SK-N-SH treated with all-trans-retinoic acid at 6 μM for 48 hours (cell line): ENCODE measurements around the gene CCDC93.

Experiments used
- ATAC-seq: fragments of 200-7000 bp; cut with Tn5 transposase; 3 replicates; pipeline ENCODE4 v1.9.1; 2020; ENCODE audit warnings: mild to moderate bottlenecking, moderate library complexity
- ARNTL ChIP-seq: fragments of 450-650 bp; formaldehyde crosslinking; IDR thresholded peaks from 2 replicates; pipeline ENCODE4 v1.5.0; 2020; ENCODE audit warnings: low read depth, mild to moderate bottlenecking, moderate library complexity, borderline replicate concordance
- BACH2 ChIP-seq: fragments of 250-450 bp; sonication (Bioruptor Pico); IDR thresholded peaks from 2 replicates; pipeline ENCODE4 v1.9.0; 2021; ENCODE audit warnings: mild to moderate bottlenecking, borderline replicate concordance
- CREB5 ChIP-seq: fragments of 250-450 bp; sonication (Bioruptor Pico); IDR thresholded peaks from 2 replicates; pipeline ENCODE4 v1.5.1; 2020; ENCODE audit warnings: low read depth, mild to moderate bottlenecking, moderate library complexity
- CSDC2 ChIP-seq: fragments of 250-450 bp; sonication (Bioruptor Pico); IDR thresholded peaks from 2 replicates; pipeline ENCODE4 v1.5.0; 2020; ENCODE audit warnings: mild to moderate bottlenecking, moderate library complexity
- CSRNP3 ChIP-seq: fragments of 250-450 bp; sonication (Bioruptor Pico); IDR thresholded peaks from 2 replicates; pipeline ENCODE4 v1.5.1; 2021; ENCODE audit warnings: mild to moderate bottlenecking, moderate library complexity
- ESRRG ChIP-seq: fragments of 250-450 bp; sonication (Bioruptor Pico); IDR thresholded peaks from 2 replicates; pipeline ENCODE4 v1.6.1; 2021; ENCODE audit warnings: mild to moderate bottlenecking
- GLIS3 ChIP-seq: fragments of 250-450 bp; sonication (Bioruptor Pico); IDR thresholded peaks from 2 replicates; pipeline ENCODE4 v1.5.0; 2020; ENCODE audit warnings: mild to moderate bottlenecking, moderate library complexity
- ISL1 ChIP-seq: fragments of 250-450 bp; sonication (Bioruptor Pico); IDR thresholded peaks from 2 replicates; pipeline ENCODE4 v2.1.2; 2022; ENCODE audit warnings: mild to moderate bottlenecking, moderate library complexity
- OSR1 ChIP-seq: fragments of 250-450 bp; sonication (Bioruptor Pico); IDR thresholded peaks from 2 replicates; pipeline ENCODE4 v1.8.0; 2022; ENCODE audit warnings: moderate library complexity, mild to moderate bottlenecking, inconsistent platforms
- PATZ1 ChIP-seq: fragments of 250-450 bp; sonication (Bioruptor Pico); IDR thresholded peaks from 2 replicates; pipeline ENCODE4 v1.8.0; 2020; ENCODE audit warnings: mild to moderate bottlenecking, moderate library complexity, borderline replicate concordance
- POU6F1 ChIP-seq: fragments of 250-450 bp; sonication (Bioruptor Pico); IDR thresholded peaks from 2 replicates; pipeline ENCODE4 v1.8.0; 2021; ENCODE audit warnings: low read depth, mild to moderate bottlenecking, moderate library complexity, borderline replicate concordance
- RARB ChIP-seq: fragments of 250-450 bp; sonication (Bioruptor Pico); IDR thresholded peaks from 2 replicates; pipeline ENCODE4 v1.8.0; 2021; ENCODE audit warnings: mild to moderate bottlenecking, moderate library complexity
- SNAI2 ChIP-seq: fragments of 250-450 bp; sonication (Bioruptor Pico); IDR thresholded peaks from 2 replicates; pipeline ENCODE4 v1.5.0; 2020; ENCODE audit warnings: mild to moderate bottlenecking, moderate library complexity
- TCF4 ChIP-seq: fragments of 250-450 bp; sonication (Bioruptor Pico); IDR thresholded peaks from 2 replicates; pipeline ENCODE4 v1.8.0; 2021; ENCODE audit warnings: mild to moderate bottlenecking, moderate library complexity, borderline replicate concordance
- TOX ChIP-seq: fragments of 250-450 bp; sonication (Bioruptor Pico); IDR thresholded peaks from 2 replicates; pipeline ENCODE4 v1.8.0; 2021; ENCODE audit warnings: mild to moderate bottlenecking, moderate library complexity, borderline replicate concordance
- TSHZ2 ChIP-seq: fragments of 250-450 bp; sonication (Bioruptor Pico); IDR thresholded peaks from 2 replicates; pipeline ENCODE4 v1.5.0; 2020; ENCODE audit warnings: mild to moderate bottlenecking, moderate library complexity
- ZC3H10 ChIP-seq: fragments of 250-450 bp; sonication (Bioruptor Pico); IDR thresholded peaks from 2 replicates; pipeline ENCODE4 v1.5.1; 2021; ENCODE audit warnings: mild to moderate bottlenecking, moderate library complexity
- ZFP3 ChIP-seq: fragments of 250-450 bp; sonication (Bioruptor Pico); IDR thresholded peaks from 2 replicates; pipeline ENCODE4 v1.5.0; 2020; ENCODE audit warnings: mild to moderate bottlenecking, moderate library complexity
- ZFP30 ChIP-seq: fragments of 450-650 bp; formaldehyde crosslinking; IDR thresholded peaks from 2 replicates; pipeline ENCODE4 v1.5.0; 2022; ENCODE audit warnings: mild to moderate bottlenecking, moderate library complexity
- ZNF8 ChIP-seq: fragments of 450-650 bp; formaldehyde crosslinking; IDR thresholded peaks from 2 replicates; pipeline ENCODE4 v1.5.0; 2020; ENCODE audit warnings: mild to moderate bottlenecking, moderate library complexity

Gene CCDC93

GRCh38 chr2:118056801-118057200, 42.9 kb upstream of the CCDC93 start:
- no peak for ATAC-seq
- TF ChIP-seq TCF4 (no peak), OSR1 (CRISPR knock-in tag) (no peak), CSDC2 (CRISPR knock-in tag) (no peak), ZC3H10 (CRISPR knock-in tag) (no peak), SNAI2 (no peak)
- TF ChIP-seq, all 23 proteins: peak for 0

GRCh38 chr2:118056165-118056534, 42.3 kb upstream of the CCDC93 start:
- ATAC-seq = no peak
- TF ChIP-seq TCF4 (no peak), ZC3H10 (CRISPR knock-in tag) (no peak), POU6F1 (CRISPR knock-in tag) (no peak), ESRRG (CRISPR knock-in tag) (no peak), ZFP3 (no peak), RARB (CRISPR knock-in tag) (no peak), ZNF8 (CRISPR knock-in tag) (no peak), TOX (CRISPR knock-in tag) (no peak), PATZ1 (CRISPR knock-in tag) (no peak), BACH2 (CRISPR knock-in tag) (no peak), TSHZ2 (CRISPR knock-in tag) (no peak), ZFP30 (CRISPR knock-in tag) (no peak), CREB5 (CRISPR knock-in tag) (no peak)
- TF ChIP-seq, all 23 proteins: peak for 0

GRCh38 chr2:118055512-118056164, 41.8 kb upstream of the CCDC93 start:
- no peak for ATAC-seq
- TF ChIP-seq PATZ1 (CRISPR knock-in tag) (no peak), ZNF8 (CRISPR knock-in tag) (no peak), ARNTL (CRISPR knock-in tag) (no peak), RARB (CRISPR knock-in tag) (no peak)
- TF ChIP-seq, all 23 proteins: peak for 0

GRCh38 chr2:118054213-118055008, 40.5 kb upstream of the CCDC93 start:
- TF ChIP-seq GLIS3 (no peak), CSRNP3 (CRISPR knock-in tag) (no peak), OSR1 (CRISPR knock-in tag) (no peak), POU6F1 (CRISPR knock-in tag) (no peak), ISL1 (CRISPR knock-in tag) (no peak), BACH2 (CRISPR knock-in tag) (no peak), TOX (CRISPR knock-in tag) (no peak), ZNF8 (CRISPR knock-in tag) (no peak), ARNTL (CRISPR knock-in tag) (no peak)
- no peak for ATAC-seq
